ENCODE measurements around the gene LILRA6. TPM values are rescaled to one million over a fixed set of nuclear protein-coding genes. Genes with fewer than 3 reads are reported as not detected.

Gene LILRA6
- total RNA-seq, 1 experiment from 2014 or later = not detected

GRCh38 chr19:54256250-54257115, 13.9 kb upstream of the LILRA6 start:
- CTCF ChIA-PET = no interaction called here

DNA sequence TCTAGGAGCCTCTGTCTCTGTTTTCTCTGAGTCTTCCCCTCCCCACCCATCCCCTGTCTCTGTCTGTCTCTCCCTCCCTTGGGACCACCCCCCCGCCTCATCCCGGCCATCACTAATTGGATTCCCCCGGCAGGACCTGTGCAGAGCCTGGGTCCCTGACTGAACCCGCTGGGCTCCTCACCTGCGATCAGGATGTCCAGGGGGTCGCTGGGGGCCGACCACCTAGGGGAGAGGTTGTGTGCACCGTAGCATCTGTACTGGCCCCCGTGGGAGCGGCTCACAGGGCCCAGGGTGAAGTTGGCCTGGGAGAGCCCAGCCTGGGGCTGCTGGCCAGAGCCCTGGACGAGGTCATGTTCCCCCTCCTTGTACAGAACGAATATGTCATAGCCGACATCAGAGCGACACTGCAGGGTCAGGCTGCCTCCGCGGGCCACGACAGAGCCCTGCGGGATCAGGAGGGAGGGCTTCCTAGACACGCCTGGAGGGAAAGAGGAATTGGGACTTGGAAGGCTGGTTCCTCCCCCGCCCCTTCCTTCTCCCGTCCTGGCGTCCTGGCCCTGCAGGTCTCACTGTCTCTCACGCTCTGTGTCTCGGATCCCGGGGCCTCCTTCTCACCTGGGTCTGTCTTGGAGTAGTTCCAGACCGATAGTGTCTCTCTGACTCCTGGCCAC, 12.7 kb upstream of the LILRA6 start:
- H3K27me3 ChIP-seq (ENCODE audit: insufficient read depth, low read depth) = peaks cover 89% of the 10 kb centered on the region
- H3K4me3 ChIP-seq = no peak overlapping the region
- ChIA-PET CTCF (no interaction called here), POLR2A (ENCODE audit: unreplicated experiment) (no interaction called here)
- H3K79me2 ChIP-seq (ENCODE audit: low read depth) = no peaks in the 10 kb centered on the region
- no peak for DNase-seq
- no peak overlapping the region for H3K4me2 ChIP-seq
- no peak overlapping the region for H2AFZ ChIP-seq
- no peak for TF ChIP-seq EZH2 (IDR thresholded peaks at IDR 0.05; ENCODE audit: low read depth)
- no peak for TF ChIP-seq CTCF (conservative IDR thresholded peaks at IDR 0.05)
- H4K20me1 ChIP-seq (ENCODE audit: insufficient read depth) = no peaks in the 10 kb centered on the region
- no peaks in the 10 kb centered on the region for H3F3A ChIP-seq (ENCODE audit: insufficient read depth, low read depth)
- no peaks in the 10 kb centered on the region for H3K4me1 ChIP-seq (replicated peaks; ENCODE audit: insufficient read depth)
- no peak overlapping the region for H3K27ac ChIP-seq
- no peaks in the 10 kb centered on the region for H3K36me3 ChIP-seq (ENCODE audit: low read depth)
- intact Hi-C loops (cut with micrococcal nuclease; ENCODE audit: unreplicated experiment) = no loop called here
- H3K9me2 ChIP-seq (ENCODE audit: insufficient read depth) = no peaks in the 10 kb centered on the region
- BruUV-seq (replicated peaks) = no TSS peak
- H3K9me3 ChIP-seq (ENCODE audit: insufficient read depth, low read depth) = no peaks in the 10 kb centered on the region

More at GRCh38 chr19:54256250-54257115, 13.9 kb upstream of the LILRA6 start:
- no peak overlapping the region for H3K4me2 ChIP-seq
- intact Hi-C loops (cut with micrococcal nuclease; ENCODE audit: unreplicated experiment) = no loop called here
- H4K20me1 ChIP-seq (ENCODE audit: insufficient read depth) = no peaks in the 10 kb centered on the region
- POLR2A ChIA-PET (ENCODE audit: unreplicated experiment) = no interaction called here
- no peaks in the 10 kb centered on the region for H3K79me2 ChIP-seq (ENCODE audit: low read depth)
- H3K4me1 ChIP-seq (replicated peaks; ENCODE audit: insufficient read depth) = no peaks in the 10 kb centered on the region
- H3K4me3 ChIP-seq = no peak overlapping the region
- H3K27ac ChIP-seq = no peak overlapping the region
- no peak overlapping the region for H2AFZ ChIP-seq
- no peaks in the 10 kb centered on the region for H3K9me2 ChIP-seq (ENCODE audit: insufficient read depth)
- no peaks in the 10 kb centered on the region for H3K36me3 ChIP-seq (ENCODE audit: low read depth)
- no peaks in the 10 kb centered on the region for H3F3A ChIP-seq (ENCODE audit: insufficient read depth, low read depth)
- no peak for TF ChIP-seq CTCF (conservative IDR thresholded peaks at IDR 0.05)
- TF ChIP-seq EZH2 (IDR thresholded peaks at IDR 0.05; ENCODE audit: low read depth) = no peak
- no peak for DNase-seq
- H3K27me3 ChIP-seq (ENCODE audit: insufficient read depth, low read depth) = peaks cover 95% of the 10 kb centered on the region
- no peaks in the 10 kb centered on the region for H3K9me3 ChIP-seq (ENCODE audit: insufficient read depth, low read depth)
- BruUV-seq (replicated peaks) = no TSS peak

- Histone ChIP-seq H3K79me2 (ENCODE audit: low read depth) (no peaks in the 10 kb centered on the region), H3K9me2 (ENCODE audit: insufficient read depth) (no peaks in the 10 kb centered on the region), H3K27me3 (ENCODE audit: insufficient read depth, low read depth) (peaks cover 89% of the 10 kb centered on the region), H4K20me1 (ENCODE audit: insufficient read depth) (no peaks in the 10 kb centered on the region), H3K4me3 (no peak overlapping the region), H3K9me3 (ENCODE audit: insufficient read depth, low read depth) (no peaks in the 10 kb centered on the region), H2AFZ (no peak overlapping the region), H3K4me2 (no peak overlapping the region), H3K4me1 (replicated peaks; ENCODE audit: insufficient read depth) (no peaks in the 10 kb centered on the region), H3K36me3 (ENCODE audit: low read depth) (no peaks in the 10 kb centered on the region), H3K27ac (no peak overlapping the region), H3F3A (ENCODE audit: insufficient read depth, low read depth) (no peaks in the 10 kb centered on the region)
- intact Hi-C loops (cut with micrococcal nuclease; ENCODE audit: unreplicated experiment) = no loop called here
- TF ChIP-seq EZH2 (IDR thresholded peaks at IDR 0.05; ENCODE audit: low read depth) (peak; percentile 78; the same call in 1 of the 2 replicates), CTCF (conservative IDR thresholded peaks at IDR 0.05) (no peak)
- BruUV-seq (replicated peaks) = no TSS peak
- ChIA-PET POLR2A (ENCODE audit: unreplicated experiment) (interaction anchor here (0.7 kb wide), 1 partner anchor 661 kb away, joined by 3 read pairs; no protein-coding TSS in a partner anchor), CTCF (no interaction called here)
- no peak for DNase-seq
These were observed 11.8 kb upstream of the LILRA6 start for GRCh38 chr19:54254195-54254906.
